ENCODE data around the gene PLEKHG4B.
"Not testable (repeated sequence)": the region's sequence is repeated elsewhere in the genome, so short reads cannot be mapped to it uniquely, and the experiment has no call there.

PLEKHG4B gene

GRCh38 chr5:70440-70839 lies 21.5 kb upstream of the PLEKHG4B start:
- TF ChIP-seq CTCF (IDR thresholded peaks at IDR 0.05; ENCODE audit: control insufficient read depth, insufficient read depth, low read depth, low read length, missing control alignments) = no peak
- H3K4me3 ChIP-seq (ENCODE audit: control insufficient read depth, low read depth, low read length) = no peak overlapping the region
- DNase-seq (ENCODE audit: low read depth) = no peak

GRCh38 chr5:72316-73180 lies 19.4 kb upstream of the PLEKHG4B start:
- H3K4me3 ChIP-seq (ENCODE audit: control insufficient read depth, low read depth, low read length); DNase-seq (ENCODE audit: low read depth): not testable (repeated sequence)

- not testable (repeated sequence) for DNase-seq (ENCODE audit: low read depth); H3K4me3 ChIP-seq (ENCODE audit: control insufficient read depth, low read depth, low read length)
Observed at GRCh38 chr5:73181-73447, 18.9 kb upstream of the PLEKHG4B start.

- no peak overlapping the region for H3K4me3 ChIP-seq (ENCODE audit: control insufficient read depth, low read depth, low read length)
- no peak for TF ChIP-seq CTCF (IDR thresholded peaks at IDR 0.05; ENCODE audit: control insufficient read depth, insufficient read depth, low read depth, low read length, missing control alignments)
- no peak for DNase-seq (ENCODE audit: low read depth)
Observed at GRCh38 chr5:73768-74502, 18.0 kb upstream of the PLEKHG4B start.

- TF ChIP-seq CTCF (IDR thresholded peaks at IDR 0.05; ENCODE audit: control insufficient read depth, insufficient read depth, low read depth, low read length, missing control alignments) = no peak
- no peak for DNase-seq (ENCODE audit: low read depth)
- H3K4me3 ChIP-seq (ENCODE audit: control insufficient read depth, low read depth, low read length) = no peak overlapping the region
Observed at GRCh38 chr5:74503-75109, 17.4 kb upstream of the PLEKHG4B start.

- H3K4me3 ChIP-seq (ENCODE audit: control insufficient read depth, low read depth, low read length) = no peak overlapping the region
- no peak for DNase-seq (ENCODE audit: low read depth)
- TF ChIP-seq CTCF (IDR thresholded peaks at IDR 0.05; ENCODE audit: control insufficient read depth, insufficient read depth, low read depth, low read length, missing control alignments) = no peak
Observed at GRCh38 chr5:75331-76320, 16.3 kb upstream of the PLEKHG4B start.
